HUES6 (cell line): ENCODE data around the gene CDKAL1.
"Not testable (repeated sequence)": the region's sequence is repeated elsewhere in the genome, so short reads cannot be mapped to it uniquely, and the experiment has no call there.

Experiments used
- H3K27ac ChIP-seq: 2 replicates; pipeline ENCODE4 v1.7.0; 2013; ENCODE audit warnings: low read depth, mild to moderate bottlenecking, low read length, inconsistent platforms
- H3K27me3 ChIP-seq: 2 replicates; pipeline ENCODE4 v1.6.1; 2013; ENCODE audit warnings: low read length; ENCODE audit not compliant: control insufficient read depth, insufficient read depth
- H3K36me3 ChIP-seq: 2 replicates; pipeline ENCODE4 v1.6.1; 2013; ENCODE audit warnings: low read length; ENCODE audit not compliant: control insufficient read depth, insufficient read depth
- H3K4me1 ChIP-seq: 2 replicates; pipeline ENCODE4 v1.6.1; 2013; ENCODE audit warnings: low read length; ENCODE audit not compliant: control insufficient read depth, insufficient read depth
- H3K4me3 ChIP-seq: 2 replicates; pipeline ENCODE4 v1.5.1; 2013; ENCODE audit warnings: low read depth, low read length
- H3K9ac ChIP-seq: one replicate; pipeline ENCODE4 v1.6.1; 2013; ENCODE audit warnings: mild to moderate bottlenecking, low read length
- H3K9me3 ChIP-seq: 2 replicates; pipeline ENCODE4 v1.6.1; 2013; ENCODE audit warnings: low read depth, low read length; ENCODE audit not compliant: control insufficient read depth, insufficient read depth

CDKAL1 gene

DNA sequence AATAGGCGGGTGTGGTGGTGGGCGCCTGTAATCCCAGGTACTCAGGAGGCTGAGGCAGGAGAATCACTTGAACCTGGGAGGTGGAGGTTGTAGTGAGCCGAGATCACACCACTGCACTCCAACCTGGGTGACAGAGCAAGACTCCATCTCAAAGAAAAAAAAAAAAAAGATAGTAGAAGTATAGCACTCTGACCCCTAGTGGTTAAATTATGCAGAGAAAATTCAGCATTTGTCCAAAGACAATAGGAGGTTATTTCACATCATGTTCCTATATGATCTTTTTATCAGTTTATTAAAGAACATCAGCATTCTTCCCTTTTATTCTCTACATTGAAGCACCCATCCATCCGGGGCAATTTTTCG lies 5.2 kb upstream of the CDKAL1 start:
- not testable (repeated sequence) for H3K4me3 ChIP-seq, H3K27me3 ChIP-seq, H3K27ac ChIP-seq, H3K9me3 ChIP-seq, H3K4me1 ChIP-seq, H3K36me3 ChIP-seq, H3K9ac ChIP-seq

DNA sequence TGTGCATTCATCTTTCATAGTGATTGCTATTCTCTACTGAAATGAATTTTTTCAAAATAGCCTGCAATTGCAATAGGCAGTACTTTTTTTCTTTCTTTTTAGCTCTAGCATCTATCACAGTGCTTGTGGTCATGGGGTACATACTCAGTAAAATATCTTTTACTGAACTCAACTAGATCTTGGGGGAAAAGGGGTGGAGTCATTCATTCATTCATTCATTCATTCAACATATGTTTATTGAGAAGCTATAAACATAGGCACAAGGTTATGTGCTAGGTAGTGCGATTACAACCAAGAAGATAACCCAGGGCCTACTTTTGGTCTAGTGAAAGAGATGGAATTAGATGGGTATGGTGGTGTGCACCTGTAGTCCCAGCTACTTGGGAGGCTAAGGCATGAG lies 1.4 kb upstream of the CDKAL1 start:
- Histone ChIP-seq H3K27ac (no peak overlapping the region), H3K9ac (no peak overlapping the region), H3K9me3 (no peaks in the 10 kb centered on the region), H3K4me3 (no peak overlapping the region), H3K36me3 (no peaks in the 10 kb centered on the region), H3K27me3 (no peaks in the 10 kb centered on the region), H3K4me1 (no peaks in the 10 kb centered on the region)

GRCh38 chr6:20533746-20534294 lies 437 bp upstream of the CDKAL1 start:
- no peaks in the 10 kb centered on the region for H3K4me1 ChIP-seq
- no peaks in the 10 kb centered on the region for H3K27me3 ChIP-seq
- H3K4me3 ChIP-seq, result peak overlapping the region; percentile 83
- H3K9ac ChIP-seq, result no peak overlapping the region
- no peak overlapping the region for H3K27ac ChIP-seq
- no peaks in the 10 kb centered on the region for H3K9me3 ChIP-seq
- no peaks in the 10 kb centered on the region for H3K36me3 ChIP-seq

GRCh38 chr6:20538131-20538662 lies 3.9 kb downstream of the CDKAL1 start:
- Histone ChIP-seq H3K36me3 (peaks cover 8% of the 10 kb centered on the region), H3K4me1 (no peaks in the 10 kb centered on the region), H3K9me3 (no peaks in the 10 kb centered on the region), H3K27me3 (no peaks in the 10 kb centered on the region), H3K27ac (no peak overlapping the region), H3K4me3 (no peak overlapping the region), H3K9ac (no peak overlapping the region)

DNA sequence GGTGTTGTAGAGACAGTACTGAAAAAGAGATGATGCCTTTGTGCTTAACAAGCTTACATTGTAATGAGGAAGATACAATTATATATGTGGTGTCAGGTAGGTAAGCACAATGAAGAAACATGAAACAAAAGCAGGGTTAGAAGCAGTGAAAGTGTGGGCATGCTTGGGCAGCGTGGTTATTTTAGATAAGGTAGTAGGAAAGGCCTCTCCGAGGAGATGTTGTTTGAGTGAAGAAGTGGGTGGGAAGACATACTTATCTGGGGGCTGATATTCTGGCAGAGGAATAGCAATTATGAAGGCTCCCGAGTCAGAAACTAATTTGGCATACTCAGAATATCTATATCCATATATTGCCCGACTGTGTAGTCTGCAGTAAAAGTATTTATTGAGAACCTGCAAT lies 4.7 kb downstream of the CDKAL1 start:
- no peak overlapping the region for H3K27ac ChIP-seq
- no peak overlapping the region for H3K4me3 ChIP-seq
- no peaks in the 10 kb centered on the region for H3K4me1 ChIP-seq
- H3K9ac ChIP-seq, result no peak overlapping the region
- no peaks in the 10 kb centered on the region for H3K27me3 ChIP-seq
- no peaks in the 10 kb centered on the region for H3K9me3 ChIP-seq
- H3K36me3 ChIP-seq, result peaks cover 8% of the 10 kb centered on the region

DNA sequence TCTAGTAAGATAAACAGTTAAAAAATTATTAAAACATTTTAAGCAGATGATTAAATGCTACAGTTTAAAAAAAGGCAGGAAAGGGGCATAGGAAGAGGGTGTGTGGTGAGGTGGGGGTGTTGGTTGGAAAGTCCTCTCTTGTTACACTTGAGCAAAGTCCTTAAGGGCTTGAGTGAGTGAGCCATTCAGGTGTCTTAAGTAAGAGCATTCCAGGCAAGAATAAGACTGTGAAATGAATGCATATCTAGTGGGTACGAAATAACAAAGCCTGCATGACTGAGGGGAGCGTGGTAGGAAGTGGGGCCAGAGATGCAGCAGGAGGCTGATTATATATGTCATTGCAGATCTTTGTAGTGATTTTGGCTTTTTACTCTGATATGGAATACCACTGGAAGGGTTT lies 5.1 kb downstream of the CDKAL1 start:
- H3K9ac ChIP-seq, result no peak overlapping the region
- H3K4me1 ChIP-seq, result no peaks in the 10 kb centered on the region
- peaks cover 8% of the 10 kb centered on the region for H3K36me3 ChIP-seq
- H3K9me3 ChIP-seq, result no peaks in the 10 kb centered on the region
- no peak overlapping the region for H3K4me3 ChIP-seq
- H3K27ac ChIP-seq, result no peak overlapping the region
- no peaks in the 10 kb centered on the region for H3K27me3 ChIP-seq

- H3K9me3 ChIP-seq, result no peaks in the 10 kb centered on the region
- H3K4me3 ChIP-seq, result no peak overlapping the region
- H3K27ac ChIP-seq, result no peak overlapping the region
- H3K4me1 ChIP-seq, result no peaks in the 10 kb centered on the region
- H3K27me3 ChIP-seq, result no peaks in the 10 kb centered on the region
- H3K36me3 ChIP-seq, result peaks cover 8% of the 10 kb centered on the region
- H3K9ac ChIP-seq, result no peak overlapping the region
Observed at GRCh38 chr6:20540683-20541082, 6.4 kb downstream of the CDKAL1 start.

GRCh38 chr6:20541382-20541781 lies 7.1 kb downstream of the CDKAL1 start:
- Histone ChIP-seq H3K9me3 (no peaks in the 10 kb centered on the region), H3K27ac (no peak overlapping the region), H3K9ac (no peak overlapping the region), H3K36me3 (peaks cover 14% of the 10 kb centered on the region), H3K27me3 (no peaks in the 10 kb centered on the region), H3K4me3 (no peak overlapping the region), H3K4me1 (no peaks in the 10 kb centered on the region)

DNA sequence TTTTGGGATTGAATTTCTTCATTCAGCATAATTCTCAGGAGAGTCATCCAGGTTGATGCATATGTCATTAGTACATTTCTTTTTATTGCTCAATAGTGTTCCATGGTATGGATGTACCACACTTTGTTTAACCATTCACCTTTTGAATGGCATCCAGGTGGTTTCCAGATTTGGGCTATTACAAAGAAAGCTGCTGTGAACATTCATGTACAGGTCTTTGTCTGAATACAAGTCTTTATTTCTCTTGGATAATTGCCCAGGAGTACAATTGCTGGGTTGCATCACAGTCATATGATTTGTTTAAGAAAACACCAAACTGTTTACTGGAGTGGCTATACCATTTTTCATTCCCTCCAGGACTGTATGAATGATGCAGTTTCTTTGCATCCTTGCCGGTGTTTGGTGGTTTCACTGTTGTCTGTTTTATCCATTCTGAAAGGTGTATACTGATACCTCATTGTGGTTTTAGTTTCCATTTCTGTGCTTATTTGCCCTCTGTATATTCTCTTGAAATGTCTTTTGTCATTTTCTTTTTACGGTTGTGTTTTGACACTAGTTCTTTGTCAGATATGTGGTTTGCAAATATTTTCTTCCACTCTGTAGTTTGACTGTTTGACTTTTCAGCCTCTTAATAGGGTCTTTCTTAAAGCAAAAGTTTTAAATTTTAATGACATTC lies 8.8 kb downstream of the CDKAL1 start:
- no peaks in the 10 kb centered on the region for H3K27me3 ChIP-seq
- no peak overlapping the region for H3K27ac ChIP-seq
- no peak overlapping the region for H3K4me3 ChIP-seq
- no peak overlapping the region for H3K9ac ChIP-seq
- H3K9me3 ChIP-seq, result no peaks in the 10 kb centered on the region
- H3K4me1 ChIP-seq, result no peaks in the 10 kb centered on the region
- peaks cover 23% of the 10 kb centered on the region for H3K36me3 ChIP-seq

GRCh38 chr6:20548264-20548663 lies 14.0 kb downstream of the CDKAL1 start:
- Histone ChIP-seq H3K27ac (no peak overlapping the region), H3K36me3 (peaks cover 34% of the 10 kb centered on the region), H3K4me3 (no peak overlapping the region), H3K4me1 (no peaks in the 10 kb centered on the region), H3K27me3 (no peaks in the 10 kb centered on the region), H3K9me3 (no peaks in the 10 kb centered on the region), H3K9ac (no peak overlapping the region)

DNA sequence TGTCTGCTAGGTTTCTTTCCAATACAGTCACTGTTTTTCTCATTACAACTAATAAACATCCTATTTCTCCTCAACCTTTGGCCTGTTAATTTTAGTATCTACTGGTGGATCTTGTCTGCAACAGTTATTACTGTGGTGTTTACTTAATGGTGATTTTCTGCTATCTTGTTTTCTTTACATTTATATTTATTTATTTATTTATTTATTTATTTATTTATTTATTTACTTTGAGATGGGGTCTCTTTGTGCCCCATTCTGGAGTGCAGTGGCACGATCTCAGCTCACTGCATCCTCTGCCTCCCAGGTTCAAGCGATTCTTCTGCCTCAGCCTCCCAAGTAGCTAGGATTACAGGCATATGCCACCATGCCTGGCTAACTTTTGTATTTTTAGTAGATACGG lies 15.1 kb downstream of the CDKAL1 start:
- H3K4me3 ChIP-seq, H3K9me3 ChIP-seq, H3K4me1 ChIP-seq, H3K27ac ChIP-seq, H3K9ac ChIP-seq, H3K27me3 ChIP-seq: not testable (repeated sequence)
- peaks cover 38% of the 10 kb centered on the region for H3K36me3 ChIP-seq
